ENCODE data around the gene UMOD.

- TF ChIP-seq POLR2A (IDR thresholded peaks at IDR 0.05; ENCODE audit: low read length), result no peak
- TF ChIP-seq GATA1 (IDR thresholded peaks at IDR 0.05; ENCODE audit: low read depth, low read length), result no peak
Observed at GRCh38 chr16:20387978-20388377, 35.5 kb upstream of the UMOD start.

All from erythroblast (primary cell).